ENCODE results near the gene FOXC2.

The FOXC2 gene

GRCh38 chr16:86566601-86566965 is at the start of gene FOXC2:
Gene FOXC2, plus strand, starts transcription at chr16:86566829. Its CDS starts 507 bp downstream, at chr16:86567336.
- peak; percentile 96 for DNase-seq (ENCODE audit: low read depth)

GRCh38 chr16:86517033-86517432 is 49.6 kb upstream of the FOXC2 start:
- no peak for DNase-seq (ENCODE audit: low read depth)

GRCh38 chr16:86517652-86518258 is 48.9 kb upstream of the FOXC2 start:
- no peak for DNase-seq (ENCODE audit: low read depth)

- DNase-seq (ENCODE audit: low read depth) = no peak
Measured at GRCh38 chr16:86519007-86519648, 47.5 kb upstream of the FOXC2 start.

- no peak for DNase-seq (ENCODE audit: low read depth)
Measured at GRCh38 chr16:86519649-86520316, 46.8 kb upstream of the FOXC2 start.

- no peak for DNase-seq (ENCODE audit: low read depth)
Measured at GRCh38 chr16:86520317-86521210, 46.1 kb upstream of the FOXC2 start.

GRCh38 chr16:86521236-86522197 is 45.1 kb upstream of the FOXC2 start:
- DNase-seq (ENCODE audit: low read depth) = no peak

- DNase-seq (ENCODE audit: low read depth) = no peak
Measured at GRCh38 chr16:86522634-86523033, 44.0 kb upstream of the FOXC2 start.

GRCh38 chr16:86523166-86523740 is 43.4 kb upstream of the FOXC2 start:
- DNase-seq (ENCODE audit: low read depth) = no peak

GRCh38 chr16:86524029-86524428 is 42.6 kb upstream of the FOXC2 start:
- DNase-seq (ENCODE audit: low read depth) = no peak

- DNase-seq (ENCODE audit: low read depth) = no peak
Measured at GRCh38 chr16:86525696-86526095, 40.9 kb upstream of the FOXC2 start.

- DNase-seq (ENCODE audit: low read depth) = no peak
Measured at GRCh38 chr16:86527366-86527765, 39.3 kb upstream of the FOXC2 start.

- DNase-seq (ENCODE audit: low read depth) = no peak
Measured at GRCh38 chr16:86528061-86528929, 38.3 kb upstream of the FOXC2 start.

GRCh38 chr16:86529160-86529559 is 37.5 kb upstream of the FOXC2 start:
- no peak for DNase-seq (ENCODE audit: low read depth)

- no peak for DNase-seq (ENCODE audit: low read depth)
Measured at GRCh38 chr16:86530251-86531190, 36.1 kb upstream of the FOXC2 start.

- DNase-seq (ENCODE audit: low read depth) = no peak
Measured at GRCh38 chr16:86531191-86531545, 35.5 kb upstream of the FOXC2 start.

GRCh38 chr16:86531641-86532525 is 34.7 kb upstream of the FOXC2 start:
- DNase-seq (ENCODE audit: low read depth) = no peak

- no peak for DNase-seq (ENCODE audit: low read depth)
Measured at GRCh38 chr16:86532526-86532815, 34.2 kb upstream of the FOXC2 start.

All from stromal cell of bone marrow (primary cell).